GM18951 (cell line): ENCODE data around the gene LRRC37A.
"Not testable (repeated sequence)": the region's sequence is repeated elsewhere in the genome, so short reads cannot be mapped to it uniquely, and the experiment has no call there.

Experiments
- in situ Hi-C: fragments of 300-500 bp; cut with MboI; formaldehyde crosslinking; loops from one replicate; pipeline ENCODE4 v1.12.0; 2022; ENCODE audit warnings: low sequenced_read_pairs, mixed read lengths, inconsistent platforms; ENCODE audit not compliant: unreplicated experiment

LRRC37A gene

GRCh38 chr17:46372236-46373229 lies 77.6 kb downstream of the LRRC37A start:
- in situ Hi-C loops, result loop anchor here (25.0 kb wide), 1 partner anchor 110 kb away; no protein-coding TSS in a partner anchor

GRCh38 chr17:46373418-46373817 lies 78.5 kb downstream of the LRRC37A start:
- in situ Hi-C loops, result loop anchor here (25.0 kb wide), 1 partner anchor 111 kb away; no protein-coding TSS in a partner anchor

GRCh38 chr17:46383118-46383517 lies 88.2 kb downstream of the LRRC37A start:
- in situ Hi-C loops, result not testable (repeated sequence)

GRCh38 chr17:46385491-46385890 lies 90.6 kb downstream of the LRRC37A start:
- in situ Hi-C loops, result not testable (repeated sequence)
